Measurements from ENCODE around the gene MOK.
"Not testable (repeated sequence)": the region's sequence is repeated elsewhere in the genome, so short reads cannot be mapped to it uniquely, and the experiment has no call there.

The MOK gene

GRCh38 chr14:102280376-102280962, 24.5 kb downstream of the MOK start:
- no peak for DNase-seq

GRCh38 chr14:102279688-102280348, 25.1 kb downstream of the MOK start:
- no peak for DNase-seq

- no peak for DNase-seq
Observed at GRCh38 chr14:102279282-102279681, 25.7 kb downstream of the MOK start.

- no peak for DNase-seq
Observed at GRCh38 chr14:102278631-102278935, 26.4 kb downstream of the MOK start.

- no peak for DNase-seq
Observed at GRCh38 chr14:102277874-102278630, 26.9 kb downstream of the MOK start.

GRCh38 chr14:102275866-102276265, 29.1 kb downstream of the MOK start:
- DNase-seq = no peak

GRCh38 chr14:102272392-102272791, 32.6 kb downstream of the MOK start:
- DNase-seq = no peak

- DNase-seq = no peak
Observed at GRCh38 chr14:102264775-102265174, 40.2 kb downstream of the MOK start.

GRCh38 chr14:102264355-102264754, 40.6 kb downstream of the MOK start:
- no peak for DNase-seq

- no peak for DNase-seq
Observed at GRCh38 chr14:102262929-102263462, 42.0 kb downstream of the MOK start.

GRCh38 chr14:102258136-102258535, 46.8 kb downstream of the MOK start:
- no peak for DNase-seq

- no peak for DNase-seq
Observed at GRCh38 chr14:102256716-102257115, 48.2 kb downstream of the MOK start.

GRCh38 chr14:102255401-102256190, 49.4 kb downstream of the MOK start:
- DNase-seq = no peak

GRCh38 chr14:102252834-102253801, 51.8 kb downstream of the MOK start:
- no peak for DNase-seq

- no peak for DNase-seq
Observed at GRCh38 chr14:102251161-102251560, 53.8 kb downstream of the MOK start.

- no peak for DNase-seq
Observed at GRCh38 chr14:102250636-102251035, 54.3 kb downstream of the MOK start.

- DNase-seq = no peak
Observed at GRCh38 chr14:102249981-102250380, 55.0 kb downstream of the MOK start.

GRCh38 chr14:102249041-102249440, 55.9 kb downstream of the MOK start:
- DNase-seq = no peak

GRCh38 chr14:102248121-102248520, 56.8 kb downstream of the MOK start:
- DNase-seq = no peak

GRCh38 chr14:102246071-102246470, 58.9 kb downstream of the MOK start:
- no peak for DNase-seq

GRCh38 chr14:102243795-102244194, 61.2 kb downstream of the MOK start:
- DNase-seq = not testable (repeated sequence)

- no peak for DNase-seq
Observed at GRCh38 chr14:102241147-102241546, 63.8 kb downstream of the MOK start.

Data from GF-D8 (cell line).